GM23338 (cell line): ENCODE results near the gene SH3RF3. TPM values are rescaled to one million over a fixed set of nuclear protein-coding genes. Genes with fewer than 3 reads are reported as not detected.

ENCODE experiments used
- ATAC-seq: fragments of 200-7000 bp; cut with Tn5 transposase; 3 replicates; pipeline ENCODE4 v1.9.1; 2020
- DNase-seq: peaks from one replicate; pipeline ENCODE4 v3.0.0-alpha.2; 2015; ENCODE audit warnings: low spot score
- H2AFZ ChIP-seq: fragments of 200-600 bp; sonication (generic); 2 replicates; pipeline ENCODE4 v1.8.0; 2016; ENCODE audit warnings: antibody characterized with exemption, mild to moderate bottlenecking, moderate library complexity
- H3F3A ChIP-seq: fragments of 200-600 bp; sonication (generic); replicated peaks from 2 replicates; pipeline ENCODE4 v1.8.0; 2017; ENCODE audit warnings: antibody characterized with exemption, mixed run types, low read depth
- H3K27ac ChIP-seq: fragments of 200-600 bp; sonication (generic); 2 replicates; pipeline ENCODE4 v1.6.1; 2016; ENCODE audit warnings: low read depth
- H3K27me3 ChIP-seq: fragments of 200-600 bp; sonication (generic); 2 replicates; pipeline ENCODE4 v1.8.0; 2016; ENCODE audit warnings: mild to moderate bottlenecking, mixed run types, moderate library complexity; ENCODE audit not compliant: insufficient read depth
- H3K36me3 ChIP-seq: fragments of 200-600 bp; sonication (generic); 2 replicates; pipeline ENCODE4 v1.8.0; 2016; ENCODE audit warnings: mild to moderate bottlenecking; ENCODE audit not compliant: insufficient read depth
- H3K4me1 ChIP-seq: fragments of 200-600 bp; sonication (generic); 2 replicates; pipeline ENCODE4 v1.8.0; 2016; ENCODE audit warnings: mild to moderate bottlenecking, moderate library complexity; ENCODE audit not compliant: insufficient read depth
- H3K4me2 ChIP-seq: fragments of 200-600 bp; sonication (generic); 2 replicates; pipeline ENCODE4 v1.7.1; 2017; ENCODE audit warnings: mixed run types
- H3K4me3 ChIP-seq: fragments of 200-600 bp; sonication (generic); 2 replicates; pipeline ENCODE4 v1.6.1; 2016; ENCODE audit warnings: mixed run types
- H3K79me2 ChIP-seq: fragments of 200-600 bp; sonication (generic); replicated peaks from 2 replicates; pipeline ENCODE4 v1.8.0; 2017; ENCODE audit warnings: mild to moderate bottlenecking; ENCODE audit not compliant: insufficient read depth
- H3K9me2 ChIP-seq: fragments of 200-600 bp; sonication (generic); 2 replicates; pipeline ENCODE4 v1.8.0; 2017; ENCODE audit not compliant: insufficient read depth
- H4K20me1 ChIP-seq: fragments of 200-600 bp; sonication (generic); replicated peaks from 2 replicates; pipeline ENCODE4 v1.8.0; 2017; ENCODE audit warnings: mild to moderate bottlenecking; ENCODE audit not compliant: insufficient read depth
- H3K27ac Mint-ChIP-seq: 2 replicates; pipeline ENCODE4 v1.8.0; 2020; ENCODE audit warnings: inconsistent platforms, mild to moderate bottlenecking, moderate library complexity, mixed read lengths
- H3K27me3 Mint-ChIP-seq: 3 replicates; pipeline ENCODE4 v1.8.0; 2022; ENCODE audit warnings: low read depth, mild to moderate bottlenecking, moderate library complexity, mixed read lengths, inconsistent platforms; ENCODE audit not compliant: insufficient read depth, poor library complexity
- H3K36me3 Mint-ChIP-seq: 3 replicates; pipeline ENCODE4 v1.8.0; 2021; ENCODE audit warnings: low read depth, mild to moderate bottlenecking, inconsistent platforms, moderate library complexity, mixed read lengths
- H3K4me1 Mint-ChIP-seq: 3 replicates; pipeline ENCODE4 v1.8.0; 2020; ENCODE audit warnings: mild to moderate bottlenecking, inconsistent platforms, mixed read lengths
- H3K4me3 Mint-ChIP-seq: 3 replicates; pipeline ENCODE4 v1.8.0; 2021; ENCODE audit warnings: moderate library complexity, mild to moderate bottlenecking, inconsistent platforms, mixed read lengths
- H3K9me3 Mint-ChIP-seq: 3 replicates; pipeline ENCODE4 v1.8.0; 2020; ENCODE audit warnings: moderate library complexity, mild to moderate bottlenecking, inconsistent platforms, mixed read lengths
- CREB1 ChIP-seq: fragments of 250-450 bp; sonication (Bioruptor Pico); IDR thresholded peaks from 2 replicates; pipeline ENCODE4 v1.5.0; 2020; ENCODE audit warnings: low read depth, mild to moderate bottlenecking, moderate library complexity
- EZH2 ChIP-seq: fragments of 200-600 bp; sonication (generic); IDR thresholded peaks from one replicate; pipeline ENCODE4 v1.8.0; 2017; ENCODE audit warnings: antibody characterized with exemption, mild to moderate bottlenecking, low read depth; ENCODE audit not compliant: unreplicated experiment
- EZH2phosphoT487 ChIP-seq: fragments of 200-600 bp; sonication (generic); IDR thresholded peaks from one replicate; pipeline ENCODE4 v1.8.1; 2018; ENCODE audit warnings: antibody characterized with exemption; ENCODE audit not compliant: unreplicated experiment
- JUNB ChIP-seq: IDR thresholded peaks from one replicate; pipeline ENCODE4 v1.6.1; 2016; ENCODE audit warnings: antibody characterized with exemption; ENCODE audit not compliant: unreplicated experiment
- NANOG ChIP-seq: IDR thresholded peaks from 2 replicates; pipeline ENCODE4 v1.6.1; 2016; ENCODE audit warnings: antibody characterized with exemption, borderline replicate concordance
- STAT1 ChIP-seq: IDR thresholded peaks from one replicate; pipeline ENCODE4 v1.6.1; 2016; ENCODE audit warnings: antibody characterized with exemption; ENCODE audit not compliant: unreplicated experiment
- ZNF114 ChIP-seq: fragments of 250-450 bp; sonication (Bioruptor Pico); IDR thresholded peaks from 2 replicates; pipeline ENCODE4 v1.5.0; 2020; ENCODE audit warnings: mild to moderate bottlenecking, moderate library complexity
- ZNF462 ChIP-seq: fragments of 250-450 bp; sonication (Bioruptor Pico); IDR thresholded peaks from 2 replicates; pipeline ENCODE4 v1.5.0; 2020; ENCODE audit warnings: mild to moderate bottlenecking, moderate library complexity
- polyA plus RNA-seq: library from polyadenylated mRNA; unstranded; fragments of >200 nt; fragmentation: Nextera tagmentation; extraction: Ambion mirVana; gene quantifications from 2 replicates; pipeline ENCODE4 v1.2.1, GENCODE V29; 2016
- total RNA-seq: library from RNA; depleted of rRNA; stranded (reverse); fragments of >200 nt; shearing (Covaris generic); gene quantifications from 2 replicates; pipeline ENCODE4 v1.2.3, GENCODE V29; 2014
- TF ChIP-seq, protein P1 (sequence below), 2 experiments: fragments of 200-600 bp in 1 of 2; sonication (generic) in 1 of 2; conservative IDR thresholded peaks; 2 replicates each; pipeline versions ENCODE4 v1.5.1 to v1.6.1; 2016 to 2017; ENCODE audit warnings: antibody characterized with exemption in 2 of 2, low read depth in 2 of 2, mild to moderate bottlenecking in 2 of 2, moderate library complexity in 1 of 2

SH3RF3 gene
- total and polyA plus RNA-seq, 2 experiments from 2014 or later = 0.11 to 0.63 TPM

DNA sequence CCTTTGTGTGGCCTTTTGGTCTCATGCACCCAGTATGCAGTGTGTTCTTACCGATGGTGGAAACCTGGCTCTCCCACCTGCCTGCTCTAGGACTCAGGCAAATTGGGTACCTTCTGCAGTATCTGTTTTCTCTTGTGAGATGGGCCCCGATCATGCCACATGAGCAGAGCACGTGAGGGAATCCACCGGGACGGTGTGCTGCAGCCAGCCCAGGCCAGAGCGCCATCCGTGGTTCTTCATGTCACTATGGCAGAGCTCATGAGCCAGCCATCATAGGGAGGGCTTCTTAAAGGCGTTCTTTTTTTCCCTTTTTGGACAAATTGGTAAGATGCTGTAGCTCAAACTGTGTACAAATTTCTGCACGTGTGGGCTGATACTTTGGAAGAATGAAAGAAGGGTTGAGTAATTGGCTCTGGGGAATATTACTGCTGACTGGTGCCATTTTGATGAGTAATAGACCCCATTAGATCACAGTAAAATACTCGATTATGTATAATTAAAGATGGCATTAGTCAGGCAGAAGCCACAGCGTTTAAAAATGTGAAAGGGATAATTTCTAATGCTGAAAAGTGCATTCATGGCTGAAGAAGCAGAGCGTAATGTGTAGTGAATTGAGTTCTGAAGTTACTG is 19.2 kb downstream of the SH3RF3 start:
- TF ChIP-seq EZH2 = no peak
- no peak for TF ChIP-seq CREB1 (CRISPR knock-in tag)
- TF ChIP-seq ZNF462 (CRISPR knock-in tag) = no peak
- TF ChIP-seq ZNF114 (CRISPR knock-in tag) = no peak
- peaks cover 1% of the 10 kb centered on the region for H3K27me3 Mint-ChIP-seq

DNA sequence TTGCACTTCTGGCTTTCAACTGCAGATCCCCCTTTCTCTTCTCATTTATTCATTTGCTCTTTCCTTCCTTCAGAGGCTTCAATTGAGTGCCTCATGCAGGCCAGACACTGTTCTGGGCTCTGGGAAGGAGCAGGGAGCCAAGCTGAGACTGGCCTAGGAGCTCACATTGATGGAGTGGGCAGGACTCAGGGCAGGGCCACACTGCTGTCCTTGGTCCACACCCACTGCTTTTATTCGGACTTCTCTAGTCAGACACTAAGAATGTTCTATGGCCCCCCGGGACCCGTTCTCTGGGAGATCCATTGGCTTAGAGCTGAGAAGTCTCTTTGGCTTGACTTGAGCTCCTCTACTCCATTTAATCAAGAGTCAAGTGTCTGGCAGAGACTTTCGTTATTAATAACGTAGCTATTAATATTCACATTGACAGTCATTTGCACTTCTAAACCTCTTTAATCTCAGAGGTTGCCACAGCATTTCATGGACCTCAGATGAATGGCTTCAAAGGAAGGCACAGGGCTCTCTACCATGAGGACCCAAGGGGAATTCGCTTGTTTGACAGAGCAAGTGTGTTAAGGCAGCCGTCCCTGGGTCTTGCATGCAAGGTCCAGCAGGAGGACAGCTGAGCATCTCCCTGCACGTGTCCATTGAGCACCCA is 20.1 kb downstream of the SH3RF3 start:
- H2AFZ ChIP-seq = no peak overlapping the region
- H3K27ac ChIP-seq = no peak overlapping the region
- H3K79me2 ChIP-seq = no peaks in the 10 kb centered on the region
- H3K36me3 Mint-ChIP-seq = no peaks in the 10 kb centered on the region
- no peak overlapping the region for H3K4me3 ChIP-seq
- no peaks in the 10 kb centered on the region for H3K4me1 ChIP-seq
- H4K20me1 ChIP-seq = no peaks in the 10 kb centered on the region
- no peak overlapping the region for H3K27ac Mint-ChIP-seq
- H3K4me1 Mint-ChIP-seq = no peaks in the 10 kb centered on the region
- no peaks in the 10 kb centered on the region for H3F3A ChIP-seq
- no peak overlapping the region for H3K4me3 Mint-ChIP-seq
- DNase-seq (no peak), ATAC-seq (no peak)
- no peaks in the 10 kb centered on the region for H3K27me3 ChIP-seq
- H3K27me3 Mint-ChIP-seq = peaks cover 1% of the 10 kb centered on the region
- no peaks in the 10 kb centered on the region for H3K9me3 Mint-ChIP-seq
- no peak overlapping the region for H3K4me2 ChIP-seq
- no peaks in the 10 kb centered on the region for H3K9me2 ChIP-seq
- no peaks in the 10 kb centered on the region for H3K36me3 ChIP-seq
- TF ChIP-seq ZNF114 (CRISPR knock-in tag) (no peak), STAT1 (no peak), JUNB (no peak), EZH2phosphoT487 (no peak), EZH2 (no peak), CREB1 (CRISPR knock-in tag) (no peak), NANOG (no peak)
- TF ChIP-seq, protein P1, sequence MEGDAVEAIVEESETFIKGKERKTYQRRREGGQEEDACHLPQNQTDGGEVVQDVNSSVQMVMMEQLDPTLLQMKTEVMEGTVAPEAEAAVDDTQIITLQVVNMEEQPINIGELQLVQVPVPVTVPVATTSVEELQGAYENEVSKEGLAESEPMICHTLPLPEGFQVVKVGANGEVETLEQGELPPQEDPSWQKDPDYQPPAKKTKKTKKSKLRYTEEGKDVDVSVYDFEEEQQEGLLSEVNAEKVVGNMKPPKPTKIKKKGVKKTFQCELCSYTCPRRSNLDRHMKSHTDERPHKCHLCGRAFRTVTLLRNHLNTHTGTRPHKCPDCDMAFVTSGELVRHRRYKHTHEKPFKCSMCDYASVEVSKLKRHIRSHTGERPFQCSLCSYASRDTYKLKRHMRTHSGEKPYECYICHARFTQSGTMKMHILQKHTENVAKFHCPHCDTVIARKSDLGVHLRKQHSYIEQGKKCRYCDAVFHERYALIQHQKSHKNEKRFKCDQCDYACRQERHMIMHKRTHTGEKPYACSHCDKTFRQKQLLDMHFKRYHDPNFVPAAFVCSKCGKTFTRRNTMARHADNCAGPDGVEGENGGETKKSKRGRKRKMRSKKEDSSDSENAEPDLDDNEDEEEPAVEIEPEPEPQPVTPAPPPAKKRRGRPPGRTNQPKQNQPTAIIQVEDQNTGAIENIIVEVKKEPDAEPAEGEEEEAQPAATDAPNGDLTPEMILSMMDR (conservative IDR thresholded peaks at IDR 0.05; ENCODE audit: low read depth in 2 of 2) = no peak

More for the DNA sequence above, 19.2 kb downstream of the SH3RF3 start:
- no peak overlapping the region for H3K27ac ChIP-seq
- Mint-ChIP-seq H3K9me3 (no peaks in the 10 kb centered on the region), H3K27ac (no peak overlapping the region), H3K4me3 (no peak overlapping the region), H3K36me3 (no peaks in the 10 kb centered on the region), H3K4me1 (no peaks in the 10 kb centered on the region)
- H3K36me3 ChIP-seq = no peaks in the 10 kb centered on the region
- H2AFZ ChIP-seq = no peak overlapping the region
- no peaks in the 10 kb centered on the region for H4K20me1 ChIP-seq
- ATAC-seq (no peak), DNase-seq (no peak)
- H3K4me3 ChIP-seq = no peak overlapping the region
- no peaks in the 10 kb centered on the region for H3K9me2 ChIP-seq
- H3K27me3 ChIP-seq = no peaks in the 10 kb centered on the region
- no peaks in the 10 kb centered on the region for H3K4me1 ChIP-seq
- no peaks in the 10 kb centered on the region for H3K79me2 ChIP-seq
- no peak overlapping the region for H3K4me2 ChIP-seq
- H3F3A ChIP-seq = no peaks in the 10 kb centered on the region
